Medulla oblongata (tissue), 1 donor: Measurements from ENCODE around the gene TXNL4B.
"Not testable (repeated sequence)": the region's sequence is repeated elsewhere in the genome, so short reads cannot be mapped to it uniquely, and the experiment has no call there.

Experiments
- DNase-seq: peaks from one replicate; pipeline ENCODE4 v3.0.0-alpha.2; 2015; ENCODE audit errors: extremely low spot score

TXNL4B gene

GRCh38 chr16:72073560-72074230 is 19.7 kb downstream of the TXNL4B start:
- DNase-seq: peak; percentile 84

- peak; percentile 51 for DNase-seq
These were observed 20.7 kb downstream of the TXNL4B start for GRCh38 chr16:72072514-72073342.

- no peak for DNase-seq
These were observed 24.5 kb downstream of the TXNL4B start for GRCh38 chr16:72068930-72069329.

- DNase-seq: peak; percentile 81
These were observed 26.7 kb downstream of the TXNL4B start for GRCh38 chr16:72066747-72067146.

GRCh38 chr16:72064361-72064894 is 29.0 kb downstream of the TXNL4B start:
- DNase-seq: no peak

- DNase-seq: no peak
These were observed 31.9 kb downstream of the TXNL4B start for GRCh38 chr16:72061564-72061963.

GRCh38 chr16:72060405-72060804 is 33.0 kb downstream of the TXNL4B start:
- DNase-seq: no peak

GRCh38 chr16:72059060-72059459 is 34.4 kb downstream of the TXNL4B start:
- not testable (repeated sequence) for DNase-seq

GRCh38 chr16:72057313-72057712 is 36.1 kb downstream of the TXNL4B start:
- not testable (repeated sequence) for DNase-seq

GRCh38 chr16:72055911-72056310 is 37.5 kb downstream of the TXNL4B start:
- DNase-seq: no peak

GRCh38 chr16:72054254-72054847 is 39.1 kb downstream of the TXNL4B start, which contains the start of gene HP:
TSS of gene HP (plus strand) at chr16:72054505. CDS start at chr16:72054653, 148 bp downstream.
- not testable (repeated sequence) for DNase-seq

GRCh38 chr16:72051818-72052217 is 41.6 kb downstream of the TXNL4B start:
- peak; percentile 27 for DNase-seq

GRCh38 chr16:72050769-72051464 is 42.5 kb downstream of the TXNL4B start:
- DNase-seq: no peak

GRCh38 chr16:72049110-72049509 is 44.3 kb downstream of the TXNL4B start:
- no peak for DNase-seq

- DNase-seq: no peak
These were observed 48.5 kb downstream of the TXNL4B start for GRCh38 chr16:72044825-72045359.

- DNase-seq: no peak
These were observed 49.1 kb downstream of the TXNL4B start for GRCh38 chr16:72044296-72044695.

- DNase-seq: no peak
These were observed 49.9 kb downstream of the TXNL4B start for GRCh38 chr16:72043539-72043938.

- no peak for DNase-seq
These were observed 50.4 kb downstream of the TXNL4B start for GRCh38 chr16:72043058-72043457.

- DNase-seq: peak; percentile 61
These were observed 51.2 kb downstream of the TXNL4B start for GRCh38 chr16:72042157-72042660.

- DNase-seq: no peak
These were observed 57.3 kb downstream of the TXNL4B start for GRCh38 chr16:72036098-72036497.
